DMS114 treated with DMSO at 0.1 percent for 48 hours (cell line): ENCODE data around the gene SIRT6.
"Not testable (repeated sequence)": the region's sequence is repeated elsewhere in the genome, so short reads cannot be mapped to it uniquely, and the experiment has no call there.

Experiments used
- DNase-seq: peaks from one replicate; lab custom pipeline; 2025; ENCODE audit not compliant: unreplicated experiment; lab: John Stamatoyannopoulos, UW

Gene SIRT6

GRCh38 chr19:4182084-4182810, at the start of gene SIRT6, which contains the start of gene ANKRD24:
SIRT6 (minus strand) TSS chr19:4182563; CDS start chr19:4182539, 24 bp downstream.
ANKRD24 (plus strand) TSS chr19:4182689; CDS start chr19:4186426, 3,737 bp downstream.
- DNase-seq, result peak; percentile 74

GRCh38 chr19:4232139-4232538, 49.8 kb upstream of the SIRT6 start:
- not testable (repeated sequence) for DNase-seq

GRCh38 chr19:4231521-4231920, 49.2 kb upstream of the SIRT6 start:
- DNase-seq, result not testable (repeated sequence)

- not testable (repeated sequence) for DNase-seq
Measured at GRCh38 chr19:4230237-4230636, 47.9 kb upstream of the SIRT6 start.

- DNase-seq, result no peak
Measured at GRCh38 chr19:4229179-4229931, 47.0 kb upstream of the SIRT6 start, which contains the start of gene EBI3. EBI3 (plus strand) TSS chr19:4229523; CDS start chr19:4229551, 28 bp downstream.

- DNase-seq, result no peak
Measured at GRCh38 chr19:4228765-4229178, 46.4 kb upstream of the SIRT6 start.

GRCh38 chr19:4227771-4228170, 45.4 kb upstream of the SIRT6 start:
- DNase-seq, result no peak

GRCh38 chr19:4225885-4226284, 43.5 kb upstream of the SIRT6 start:
- no peak for DNase-seq

GRCh38 chr19:4224470-4224869, 42.1 kb upstream of the SIRT6 start:
- DNase-seq, result no peak

- no peak for DNase-seq
Measured at GRCh38 chr19:4220188-4220587, 37.8 kb upstream of the SIRT6 start.

- DNase-seq, result not testable (repeated sequence)
Measured at GRCh38 chr19:4218523-4218922, 36.2 kb upstream of the SIRT6 start.

GRCh38 chr19:4217429-4218264, 35.3 kb upstream of the SIRT6 start:
- DNase-seq, result no peak

GRCh38 chr19:4216846-4217245, 34.5 kb upstream of the SIRT6 start:
- DNase-seq, result no peak

GRCh38 chr19:4215807-4216206, 33.4 kb upstream of the SIRT6 start:
- no peak for DNase-seq

GRCh38 chr19:4213116-4213515, 30.8 kb upstream of the SIRT6 start:
- no peak for DNase-seq

- DNase-seq, result no peak
Measured at GRCh38 chr19:4210166-4210731, 27.9 kb upstream of the SIRT6 start.

- no peak for DNase-seq
Measured at GRCh38 chr19:4208385-4209094, 26.2 kb upstream of the SIRT6 start.

GRCh38 chr19:4206818-4207484, 24.6 kb upstream of the SIRT6 start:
- no peak for DNase-seq

- DNase-seq, result no peak
Measured at GRCh38 chr19:4201798-4202197, 19.4 kb upstream of the SIRT6 start.
